Adipose tissue (tissue), 3 donors: ENCODE measurements around the gene SCD. TPM values are rescaled to one million over a fixed set of nuclear protein-coding genes. Genes with fewer than 3 reads are reported as not detected.

Source experiments
- H3K27ac ChIP-seq: one replicate; pipeline ENCODE4 v1.5.1; 2013; ENCODE audit warnings: low read depth, low read length
- WGBS, 3 donors: extraction: QIAGEN DNeasy Blood & Tissue Kit; methylation state at CpG; one replicate each; pipeline ENCODE4 v1.1.7; 2013; 5-methylcytosine and 5-hydroxymethylcytosine counted together
- polyA plus RNA-seq, 3 donors: library from polyadenylated mRNA; stranded (reverse); fragments of 200-250 nt; gene quantifications; one replicate each; pipeline ENCODE4 v1.2.3, GENCODE V29; 2013
- donor health status: healthy with polysubstance abuse.
- donor health status: Bipolar disorder and iron deficiency.
- donor health status: healthy.

SCD gene
- polyA plus RNA-seq, 3 donors, result 132 to 934 (median 391) TPM

GRCh38 chr10:100334762-100335161, 12.3 kb upstream of the SCD start:
- WGBS, 3 donors, result 73 to 74% (median 74%) methylated on average over 9 of the region's 9 CpGs
- H3K27ac ChIP-seq, result no peak overlapping the region

GRCh38 chr10:100338434-100339036, 8.5 kb upstream of the SCD start:
- 50 to 63% (median 59%) methylated on average over 4 of the region's 4 CpGs for WGBS, 3 donors

GRCh38 chr10:100339236-100339635, 7.8 kb upstream of the SCD start:
- WGBS, 3 donors, result 53 to 64% (median 63%) methylated on average over 5 of the region's 5 CpGs
- no peak overlapping the region for H3K27ac ChIP-seq

More at GRCh38 chr10:100338434-100339036, 8.5 kb upstream of the SCD start:
- H3K27ac ChIP-seq, result no peak overlapping the region

GRCh38 chr10:100340948-100341847, 5.8 kb upstream of the SCD start:
- H3K27ac ChIP-seq, result no peak overlapping the region
- 72 to 76% (median 75%) methylated on average over 12 of the region's 12 CpGs for WGBS, 3 donors

DNA sequence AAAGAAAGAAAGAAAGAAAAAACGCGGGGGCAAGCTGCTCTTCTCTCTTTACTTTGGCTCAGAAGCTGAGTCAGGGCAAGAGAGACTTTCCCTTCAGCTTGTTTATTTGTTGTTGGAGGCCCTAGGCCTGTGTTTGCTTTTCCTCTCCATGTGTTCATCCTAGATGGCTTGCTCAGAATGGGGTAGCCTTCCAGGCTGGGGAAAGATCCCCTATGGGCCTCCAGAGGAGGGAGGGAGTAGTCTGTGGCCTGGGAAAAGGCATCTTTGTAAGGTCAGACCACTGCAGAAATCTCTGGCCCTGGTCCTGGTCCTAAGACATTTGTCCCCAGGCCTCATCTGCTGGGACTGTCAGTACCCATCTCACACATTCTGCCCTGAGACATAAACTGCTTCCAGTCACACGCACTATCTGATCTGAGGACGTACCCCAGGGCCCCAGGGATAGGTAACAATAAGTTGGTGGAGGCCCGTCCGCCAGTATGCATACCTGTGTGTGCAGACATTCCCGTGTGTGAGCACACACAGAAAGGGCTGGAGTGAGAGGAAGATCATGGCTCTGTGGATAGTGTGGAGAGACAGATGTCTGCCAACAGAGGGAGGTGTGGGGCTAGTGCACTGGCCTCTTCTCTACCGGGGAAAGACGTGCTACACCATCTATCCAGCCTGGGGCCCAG, 4.9 kb upstream of the SCD start:
- WGBS, 3 donors, result 54 to 60% (median 60%) methylated on average over 9 of the region's 9 CpGs

DNA sequence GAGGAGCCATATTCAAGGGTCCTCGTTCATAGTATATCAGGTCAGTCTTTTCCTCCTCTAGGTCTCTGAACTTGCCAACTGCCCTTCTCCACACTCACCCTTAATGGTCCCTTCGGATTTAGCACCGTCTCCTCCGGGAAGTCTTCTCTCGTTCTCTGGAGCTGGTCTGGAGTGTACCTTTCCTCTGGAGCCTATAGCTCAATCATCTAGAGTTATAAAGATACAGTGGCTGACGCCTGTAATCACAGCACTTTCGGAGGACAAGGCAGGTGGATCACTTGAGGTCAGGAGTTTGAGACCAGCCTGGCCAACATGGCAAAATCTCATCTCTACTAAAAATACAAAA, 4.4 kb upstream of the SCD start:
- WGBS, 3 donors, result 82 to 84% (median 82%) methylated on average over 7 of the region's 7 CpGs
- no peak overlapping the region for H3K27ac ChIP-seq

More for the DNA sequence above, 4.9 kb upstream of the SCD start:
- H3K27ac ChIP-seq, result no peak overlapping the region

DNA sequence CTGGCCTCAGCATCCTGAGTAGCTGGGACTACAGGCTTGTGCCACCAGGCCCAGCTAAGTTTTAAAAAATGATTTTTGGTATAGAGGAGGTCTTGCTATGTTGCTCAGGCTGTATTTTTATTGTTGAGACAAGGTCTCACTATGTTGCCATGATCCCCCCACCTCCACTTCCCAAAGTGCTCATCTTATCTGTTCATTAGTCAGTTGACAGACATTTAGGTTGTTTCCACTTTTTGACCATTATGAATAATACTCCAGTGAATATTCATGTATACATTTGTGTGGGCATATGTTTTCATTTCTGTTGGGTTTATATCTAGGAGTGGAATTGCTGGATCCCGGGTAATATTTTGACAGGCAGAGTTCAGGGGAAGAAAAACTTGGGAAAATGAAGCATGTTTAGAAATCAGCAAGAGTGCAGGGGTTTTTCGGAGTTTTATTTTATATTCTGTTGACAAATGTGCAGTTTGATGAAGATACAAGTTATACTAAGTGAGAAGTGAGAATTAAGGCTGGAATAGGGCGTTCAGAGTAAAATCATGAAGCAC, 2.7 kb upstream of the SCD start:
- no peak overlapping the region for H3K27ac ChIP-seq
- WGBS, 3 donors, result 74 to 94% (median 78%) methylated on average over 3 of the region's 3 CpGs

- 57 to 68% (median 60%) methylated on average over 9 of the region's 9 CpGs for WGBS, 3 donors
- H3K27ac ChIP-seq, result no peak overlapping the region
Measured at GRCh38 chr10:100345570-100346330, 1.3 kb upstream of the SCD start.

DNA sequence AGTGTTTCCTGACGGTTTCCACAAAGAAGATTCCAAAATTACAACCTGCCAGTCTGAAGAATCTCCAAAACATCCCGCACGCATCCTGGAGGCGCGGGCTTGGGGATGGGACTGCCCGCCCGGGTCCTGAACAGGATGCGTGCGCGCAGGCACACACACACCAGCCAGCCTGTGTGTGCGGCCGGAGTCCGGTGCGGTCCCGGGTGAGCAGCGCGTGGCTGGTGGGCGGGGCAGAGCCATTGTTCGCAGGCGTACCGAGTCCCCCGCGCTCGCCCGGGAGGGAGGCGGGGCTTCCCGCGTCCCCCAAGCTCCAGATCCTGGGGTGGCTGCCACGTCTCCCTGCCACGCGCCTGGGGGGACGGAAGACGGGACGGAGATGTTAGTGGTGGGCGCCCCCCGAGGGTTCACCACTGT, 675 bp upstream of the SCD start:
- WGBS, 3 donors, result 1 to 5% (median 2%) methylated on average over 32 to 36 of the region's 36 CpGs
- H3K27ac ChIP-seq, result no peak overlapping the region

- 11 to 21% (median 15%) methylated on average over 32 of the region's 32 CpGs for WGBS, 3 donors
- H3K27ac ChIP-seq, result no peak overlapping the region
Measured at GRCh38 chr10:100347568-100348195, 649 bp downstream of the SCD start.

- H3K27ac ChIP-seq, result no peak overlapping the region
- 80 to 93% (median 85%) methylated on average over 3 of the region's 3 CpGs for WGBS, 3 donors
Measured at GRCh38 chr10:100348389-100348927, 1.4 kb downstream of the SCD start.

DNA sequence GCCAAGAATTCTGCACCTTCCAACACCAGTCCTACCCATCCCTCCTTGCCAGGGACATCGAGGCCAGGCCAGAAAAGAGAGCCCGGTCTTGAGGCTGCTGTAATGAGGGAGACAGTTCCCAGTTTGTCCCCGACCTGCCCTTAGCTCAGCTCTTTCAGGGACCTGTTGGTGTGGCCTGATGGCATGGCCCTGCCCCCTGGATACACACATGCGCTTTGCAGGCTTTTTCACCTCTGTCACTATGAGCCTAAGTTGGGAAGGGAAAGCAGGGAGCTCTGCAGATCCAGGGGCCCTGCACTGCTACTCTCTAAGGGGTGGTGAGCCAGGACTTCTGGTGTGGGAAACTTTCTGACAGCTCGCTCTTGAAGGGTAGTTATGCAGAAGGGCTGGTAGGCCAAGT, 2.1 kb downstream of the SCD start:
- WGBS, 3 donors, result 70 to 86% (median 84%) methylated on average over 5 of the region's 5 CpGs
- H3K27ac ChIP-seq, result no peak overlapping the region

- H3K27ac ChIP-seq, result no peak overlapping the region
- 79 to 91% (median 88%) methylated on average over 3 of the region's 3 CpGs for WGBS, 3 donors
Measured at GRCh38 chr10:100349672-100350071, 2.6 kb downstream of the SCD start.

- no peak overlapping the region for H3K27ac ChIP-seq
- 81 to 91% (median 83%) methylated on average over 5 of the region's 5 CpGs for WGBS, 3 donors
Measured at GRCh38 chr10:100350914-100351485, 4.0 kb downstream of the SCD start.

GRCh38 chr10:100353770-100354485, 6.9 kb downstream of the SCD start:
- H3K27ac ChIP-seq, result no peak overlapping the region
- 81 to 89% (median 86%) methylated on average over 6 of the region's 6 CpGs for WGBS, 3 donors

DNA sequence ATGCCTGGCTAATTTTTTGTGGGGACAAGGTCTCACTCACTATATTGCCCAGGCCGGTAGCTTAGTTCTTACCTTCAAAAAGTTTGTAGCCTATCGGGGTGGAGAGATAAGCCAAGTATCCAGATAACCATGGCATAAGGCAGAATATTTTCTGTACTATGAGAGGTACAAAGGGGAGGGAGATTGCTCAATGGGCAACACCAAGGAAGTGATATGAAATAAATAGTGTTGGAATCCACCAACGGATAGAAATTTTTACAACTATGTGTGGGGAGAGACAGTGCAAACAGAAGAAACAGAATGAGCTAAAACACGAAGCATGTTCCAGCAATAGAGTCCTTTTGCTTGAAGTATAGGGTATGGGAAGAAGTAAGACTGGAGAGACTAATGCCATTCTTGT, 8.1 kb downstream of the SCD start:
- WGBS, 3 donors, result 69 to 87% (median 77%) methylated on average over 4 of the region's 4 CpGs
- H3K27ac ChIP-seq, result no peak overlapping the region
